GM12874 (cell line): ENCODE measurements around the gene GZF1.

Source experiments
- CTCF ChIP-seq: IDR thresholded peaks from 2 replicates; pipeline ENCODE4 v1.5.1; 2011; ENCODE audit warnings: low read depth, mild to moderate bottlenecking, control low read depth, low read length, moderate library complexity; ENCODE audit not compliant: insufficient read depth

GZF1 gene

GRCh38 chr20:23361476-23362391 is at the start of gene GZF1:
GZF1 (plus strand) TSS chr20:23362182; CDS start chr20:23364384, 2,202 bp downstream.
- no peak for TF ChIP-seq CTCF

- TF ChIP-seq CTCF: no peak
These were observed 48.7 kb upstream of the GZF1 start for GRCh38 chr20:23313271-23313670.

- TF ChIP-seq CTCF: no peak
These were observed 47.3 kb upstream of the GZF1 start for GRCh38 chr20:23314699-23315098.

GRCh38 chr20:23315099-23315498 is 46.9 kb upstream of the GZF1 start:
- TF ChIP-seq CTCF: no peak

- TF ChIP-seq CTCF: no peak
These were observed 45.4 kb upstream of the GZF1 start for GRCh38 chr20:23316626-23317025.

- TF ChIP-seq CTCF: no peak
These were observed 44.9 kb upstream of the GZF1 start for GRCh38 chr20:23317081-23317480.

- TF ChIP-seq CTCF: no peak
These were observed 43.6 kb upstream of the GZF1 start for GRCh38 chr20:23318347-23318746.
